ENCODE measurements around the gene CIDEB. TPM values are rescaled to one million over a fixed set of nuclear protein-coding genes. Genes with fewer than 3 reads are reported as not detected.

Gene CIDEB
- total and polyA plus RNA-seq, 2 donors (not counting 1 experiment from before 2014, with no cell fraction given), result 26.2 to 32.8 TPM

GRCh38 chr14:24347134-24347533 lies 39.4 kb upstream of the CIDEB start:
- ChIA-PET CTCF (interaction anchor here (0.7 to 5.7 kb wide), 2 partner anchors 13 to 84 kb away, joined by 3 to 55 read pairs; partner anchors contain the start of gene ADCY4), POLR2A (no interaction called here)
- TF ChIP-seq EZH2 (IDR thresholded peaks at IDR 0.05; ENCODE audit: borderline replicate concordance, insufficient read depth, low read depth, low read length, poor library complexity, severe bottlenecking) (no peak), CTCF (IDR thresholded peaks at IDR 0.05) (no peak)
- peaks cover 48% of the 10 kb centered on the region for H3K27me3 Mint-ChIP-seq
- 67% methylated on average over 1 of the region's 1 CpG for WGBS (ENCODE audit: insufficient coverage)
- Histone ChIP-seq H4K20me1 (ENCODE audit: control insufficient read depth, insufficient read depth, low read length, poor library complexity, severe bottlenecking) (no peaks in the 10 kb centered on the region), H3K4me1 (ENCODE audit: control insufficient read depth in 2 of 2, insufficient read depth in 2 of 2, low read length in 2 of 2) (no peaks in the 10 kb centered on the region), H3K79me2 (ENCODE audit: control insufficient read depth, insufficient read depth, low read length) (no peaks in the 10 kb centered on the region), H3K9me3 (ENCODE audit: control extremely low read depth in 1 of 3, control insufficient read depth in 2 of 3, insufficient read depth in 1 of 3, low read length in 2 of 3) (no peaks in the 10 kb centered on the region), H2AFZ (ENCODE audit: insufficient read depth, low read depth, low read length, poor library complexity, severe bottlenecking) (no peak overlapping the region), H3K36me3 (replicated peaks in 1 of 2; ENCODE audit: control extremely low read depth in 1 of 2, control insufficient read depth in 1 of 2, extremely low read depth in 1 of 2, insufficient read depth in 2 of 2, low read length in 1 of 2) (no peaks in the 10 kb centered on the region), H3K4me3 (ENCODE audit: control extremely low read depth in 1 of 5, extremely low read depth in 1 of 5, insufficient read depth in 1 of 5, low read depth in 2 of 5, low read length in 4 of 5) (no peak overlapping the region), H3K4me2 (replicated peaks; ENCODE audit: low read depth, low read length, poor library complexity, severe bottlenecking) (no peak overlapping the region), H3K9ac (ENCODE audit: low read length) (no peak overlapping the region), H3K27me3 (replicated peaks in 1 of 4; ENCODE audit: control extremely low read depth in 1 of 4, control insufficient read depth in 3 of 4, insufficient read depth in 4 of 4, low read length in 3 of 4) (peaks cover 0 to 32% (median 9%) of the 10 kb centered on the region in 4 experiments), H3K27ac (ENCODE audit: low read length in 2 of 2) (no peak overlapping the region)
- H3K4me3 Mint-ChIP-seq, result no peak overlapping the region
- no peak for ATAC-seq (ENCODE audit: low read depth)
- DNase-seq, result no peak
- no peak overlapping the region for H3K27ac Mint-ChIP-seq
- no peaks in the 10 kb centered on the region for H3K9me3 Mint-ChIP-seq (ENCODE audit: insufficient read depth)
- intact Hi-C loops (cut with micrococcal nuclease), result no loop called here
- H3K4me1 Mint-ChIP-seq, result no peaks in the 10 kb centered on the region

GRCh38 chr14:24343795-24344660 lies 36.3 kb upstream of the CIDEB start:
- intact Hi-C loops (cut with micrococcal nuclease), result no loop called here
- Histone ChIP-seq H2AFZ (ENCODE audit: insufficient read depth, low read depth, low read length, poor library complexity, severe bottlenecking) (no peak overlapping the region), H3K27me3 (replicated peaks in 1 of 4; ENCODE audit: control extremely low read depth in 1 of 4, control insufficient read depth in 3 of 4, insufficient read depth in 4 of 4, low read length in 3 of 4) (peaks cover 0 to 19% (median 2%) of the 10 kb centered on the region in 4 experiments), H3K9ac (ENCODE audit: low read length) (no peak overlapping the region), H3K79me2 (ENCODE audit: control insufficient read depth, insufficient read depth, low read length) (peaks cover 2% of the 10 kb centered on the region), H3K4me1 (ENCODE audit: control insufficient read depth in 2 of 2, insufficient read depth in 2 of 2, low read length in 2 of 2) (peaks cover 8 to 13% of the 10 kb centered on the region in 2 donors), H3K27ac (ENCODE audit: low read length in 2 of 2) (no peak overlapping the region), H3K36me3 (replicated peaks in 1 of 2; ENCODE audit: control extremely low read depth in 1 of 2, control insufficient read depth in 1 of 2, extremely low read depth in 1 of 2, insufficient read depth in 2 of 2, low read length in 1 of 2) (no peaks in the 10 kb centered on the region), H3K4me3 (ENCODE audit: control extremely low read depth in 1 of 5, extremely low read depth in 1 of 5, insufficient read depth in 1 of 5, low read depth in 2 of 5, low read length in 4 of 5) (no peak overlapping the region), H4K20me1 (ENCODE audit: control insufficient read depth, insufficient read depth, low read length, poor library complexity, severe bottlenecking) (no peaks in the 10 kb centered on the region), H3K4me2 (replicated peaks; ENCODE audit: low read depth, low read length, poor library complexity, severe bottlenecking) (no peak overlapping the region), H3K9me3 (ENCODE audit: control extremely low read depth in 1 of 3, control insufficient read depth in 2 of 3, insufficient read depth in 1 of 3, low read length in 2 of 3) (no peaks in the 10 kb centered on the region)
- Mint-ChIP-seq H3K27me3 (peaks cover 26% of the 10 kb centered on the region), H3K4me1 (peaks cover 12% of the 10 kb centered on the region), H3K4me3 (no peak overlapping the region), H3K27ac (no peak overlapping the region), H3K9me3 (ENCODE audit: insufficient read depth) (no peaks in the 10 kb centered on the region)
- ChIA-PET POLR2A (no interaction called here), CTCF (interaction anchor here (0.9 to 5.7 kb wide), 4 partner anchors 10 to 92 kb away, joined by 3 to 55 read pairs (median 4); partner anchors contain the start of gene ADCY4)
- 80% methylated on average over 1 of the region's 7 CpGs for WGBS (ENCODE audit: insufficient coverage)
- ATAC-seq (ENCODE audit: low read depth) (no peak), DNase-seq (no peak)
- TF ChIP-seq CTCF (IDR thresholded peaks at IDR 0.05) (no peak), EZH2 (IDR thresholded peaks at IDR 0.05; ENCODE audit: borderline replicate concordance, insufficient read depth, low read depth, low read length, poor library complexity, severe bottlenecking) (no peak)

Data from B cell (primary cell).